Loucy (cell line): ENCODE measurements around the gene LYL1.

ENCODE experiments used
- H2AFZ ChIP-seq: fragments of 200-600 bp; sonication (generic); 2 replicates; pipeline ENCODE4 v1.6.0; 2016; ENCODE audit warnings: antibody characterized with exemption, mild to moderate bottlenecking, low read length, moderate library complexity
- H3F3A ChIP-seq: fragments of 200-600 bp; 2 replicates; pipeline ENCODE4 v1.6.0; 2016; ENCODE audit warnings: antibody characterized with exemption, low read depth, mild to moderate bottlenecking
- H3K27me3 ChIP-seq: fragments of 200-600 bp; sonication (generic); 2 replicates; pipeline ENCODE4 v1.6.1; 2014; ENCODE audit warnings: low read length, mild to moderate bottlenecking; ENCODE audit not compliant: insufficient read depth, poor library complexity, severe bottlenecking
- H3K36me3 ChIP-seq: fragments of 200-600 bp; sonication (generic); 2 replicates; pipeline ENCODE4 v1.6.1; 2016; ENCODE audit warnings: low read length; ENCODE audit not compliant: insufficient read depth
- H3K4me1 ChIP-seq: fragments of 200-600 bp; sonication (generic); 2 replicates; pipeline ENCODE4 v1.5.1; 2014; ENCODE audit warnings: low read length, mild to moderate bottlenecking; ENCODE audit not compliant: insufficient read depth, poor library complexity, severe bottlenecking
- H3K4me2 ChIP-seq: fragments of 200-600 bp; sonication (generic); 2 replicates; pipeline ENCODE4 v1.6.0; 2014; ENCODE audit warnings: antibody characterized with exemption, low read length, low read depth, mild to moderate bottlenecking; ENCODE audit not compliant: poor library complexity, severe bottlenecking
- H3K4me3 ChIP-seq: fragments of 200-600 bp; sonication (generic); 2 replicates; pipeline ENCODE4 v1.5.1; 2014; ENCODE audit warnings: low read length, mild to moderate bottlenecking, mixed read lengths; ENCODE audit not compliant: poor library complexity, severe bottlenecking
- H3K79me2 ChIP-seq: fragments of 200-600 bp; sonication (generic); 2 replicates; pipeline ENCODE4 v1.6.1; 2014; ENCODE audit warnings: low read length; ENCODE audit not compliant: insufficient read depth
- H3K9ac ChIP-seq: fragments of 200-600 bp; sonication (generic); 2 replicates; pipeline ENCODE4 v1.6.0; 2014; ENCODE audit warnings: mild to moderate bottlenecking, low read depth, low read length, moderate library complexity; ENCODE audit not compliant: poor library complexity, severe bottlenecking
- H3K9me2 ChIP-seq: fragments of 200-600 bp; sonication (generic); replicated peaks from 2 replicates; pipeline ENCODE4 v1.6.1; 2016; ENCODE audit warnings: low read depth, low read length, mixed read lengths
- H3K9me3 ChIP-seq: fragments of 200-600 bp; sonication (generic); 2 replicates; pipeline ENCODE4 v1.6.1; 2014; ENCODE audit warnings: mild to moderate bottlenecking, antibody characterized with exemption, low read length, low read depth; ENCODE audit not compliant: insufficient read depth
- H4K20me1 ChIP-seq: fragments of 200-600 bp; sonication (generic); 2 replicates; pipeline ENCODE4 v1.6.0; 2014; ENCODE audit warnings: antibody characterized with exemption, low read length, mild to moderate bottlenecking; ENCODE audit not compliant: insufficient read depth, poor library complexity, severe bottlenecking
- EZH2phosphoT487 ChIP-seq: fragments of 200-600 bp; IDR thresholded peaks from 2 replicates; pipeline ENCODE4 v1.6.1; 2018; ENCODE audit warnings: antibody characterized with exemption, mild to moderate bottlenecking, moderate library complexity, borderline replicate concordance
- TF ChIP-seq, protein P1 (sequence below): fragments of 200-600 bp; sonication (generic); conservative IDR thresholded peaks from 2 replicates; pipeline ENCODE4 v1.5.1; 2014; ENCODE audit warnings: mild to moderate bottlenecking, antibody characterized with exemption, low read length

Gene LYL1

DNA sequence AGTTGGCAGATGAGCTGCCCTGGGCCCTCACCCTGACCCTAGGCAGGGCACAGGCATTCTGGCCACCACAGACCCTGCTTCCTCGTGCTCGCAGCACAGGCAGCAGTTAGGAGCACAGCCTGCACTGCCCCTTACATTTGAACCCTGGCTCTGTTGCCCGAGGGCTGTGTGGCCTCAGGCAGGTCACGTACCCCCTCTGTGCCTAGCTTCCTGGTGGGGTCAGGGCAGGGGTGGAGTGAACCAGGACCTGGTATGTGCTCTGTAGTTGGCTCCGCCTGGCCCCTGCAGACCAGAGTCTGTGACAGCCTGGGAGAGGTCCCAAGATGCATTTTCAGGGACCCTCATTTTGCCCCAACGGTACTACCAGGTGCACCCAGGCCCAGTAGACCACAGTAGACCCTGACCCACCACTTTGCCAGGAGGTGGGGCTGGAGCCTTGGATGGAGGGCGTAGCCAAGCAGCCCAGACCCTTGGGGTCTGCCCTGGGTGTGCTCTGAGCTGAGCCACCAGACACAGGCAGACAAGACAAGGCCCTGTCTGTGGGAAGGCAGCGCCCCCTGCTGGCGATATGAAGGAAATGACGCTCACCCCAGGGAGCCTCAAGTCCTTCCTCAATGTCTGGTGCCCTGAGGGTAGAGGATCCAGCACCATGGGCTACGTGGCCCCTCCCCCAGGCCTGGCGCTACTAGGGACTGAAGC, 9.1 kb downstream of the LYL1 start:
- H4K20me1 ChIP-seq, result peaks cover 33% of the 10 kb centered on the region
- peak overlapping the region; percentile 100 for H3K9ac ChIP-seq
- peaks cover 7% of the 10 kb centered on the region for H3K27me3 ChIP-seq
- peaks cover 18% of the 10 kb centered on the region for H3K4me1 ChIP-seq
- H3K79me2 ChIP-seq, result peaks cover 35% of the 10 kb centered on the region
- H3K4me3 ChIP-seq, result peak overlapping the region; percentile 94
- H3F3A ChIP-seq, result peaks cover 18% of the 10 kb centered on the region
- peaks cover under 1% of the 10 kb centered on the region; the same call in 1 of the 2 replicates for H3K36me3 ChIP-seq
- no peaks in the 10 kb centered on the region for H3K9me3 ChIP-seq
- no peaks in the 10 kb centered on the region for H3K9me2 ChIP-seq
- H2AFZ ChIP-seq, result no peak overlapping the region
- TF ChIP-seq, protein P1, sequence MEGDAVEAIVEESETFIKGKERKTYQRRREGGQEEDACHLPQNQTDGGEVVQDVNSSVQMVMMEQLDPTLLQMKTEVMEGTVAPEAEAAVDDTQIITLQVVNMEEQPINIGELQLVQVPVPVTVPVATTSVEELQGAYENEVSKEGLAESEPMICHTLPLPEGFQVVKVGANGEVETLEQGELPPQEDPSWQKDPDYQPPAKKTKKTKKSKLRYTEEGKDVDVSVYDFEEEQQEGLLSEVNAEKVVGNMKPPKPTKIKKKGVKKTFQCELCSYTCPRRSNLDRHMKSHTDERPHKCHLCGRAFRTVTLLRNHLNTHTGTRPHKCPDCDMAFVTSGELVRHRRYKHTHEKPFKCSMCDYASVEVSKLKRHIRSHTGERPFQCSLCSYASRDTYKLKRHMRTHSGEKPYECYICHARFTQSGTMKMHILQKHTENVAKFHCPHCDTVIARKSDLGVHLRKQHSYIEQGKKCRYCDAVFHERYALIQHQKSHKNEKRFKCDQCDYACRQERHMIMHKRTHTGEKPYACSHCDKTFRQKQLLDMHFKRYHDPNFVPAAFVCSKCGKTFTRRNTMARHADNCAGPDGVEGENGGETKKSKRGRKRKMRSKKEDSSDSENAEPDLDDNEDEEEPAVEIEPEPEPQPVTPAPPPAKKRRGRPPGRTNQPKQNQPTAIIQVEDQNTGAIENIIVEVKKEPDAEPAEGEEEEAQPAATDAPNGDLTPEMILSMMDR, result peak; percentile 93
- TF ChIP-seq EZH2phosphoT487, result no peak
- peak overlapping the region; percentile 77 for H3K4me2 ChIP-seq

DNA sequence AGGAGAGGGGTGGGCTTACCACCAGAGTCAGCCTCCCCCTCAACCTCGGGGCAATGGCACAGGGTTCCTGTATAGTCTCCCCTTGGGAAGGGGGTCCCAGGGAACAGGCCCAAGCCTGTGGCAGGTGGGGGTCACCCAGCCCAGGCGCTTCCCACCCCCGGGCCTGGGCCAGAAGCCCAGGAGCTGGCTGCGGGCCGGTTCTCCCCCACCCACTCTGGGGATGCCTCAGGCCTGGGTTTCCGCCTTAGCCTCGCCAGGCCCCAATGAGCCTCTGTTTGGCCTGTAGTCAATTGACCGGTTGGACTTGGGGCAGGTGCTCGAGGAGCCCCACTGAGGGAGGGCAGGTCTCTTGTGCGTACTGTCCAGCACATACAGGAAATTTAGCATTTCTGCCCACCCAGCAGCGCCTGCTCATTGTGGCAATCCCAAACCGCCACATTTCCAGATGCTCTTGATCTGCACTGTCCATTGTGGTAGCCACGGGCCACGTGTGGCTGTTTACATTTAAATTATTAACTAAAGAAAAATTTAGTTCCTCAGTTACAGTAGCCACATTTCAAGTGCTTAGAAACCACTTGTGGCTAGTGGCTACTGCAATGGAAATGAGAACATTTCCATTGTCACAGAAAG, 9.9 kb downstream of the LYL1 start:
- Histone ChIP-seq H3K36me3 (no peaks in the 10 kb centered on the region), H3K9ac (peak overlapping the region; percentile 9), H3K9me2 (no peaks in the 10 kb centered on the region), H3F3A (peaks cover 13% of the 10 kb centered on the region; the same call in 1 of the 2 replicates), H3K27me3 (peaks cover 7% of the 10 kb centered on the region), H3K9me3 (no peaks in the 10 kb centered on the region), H3K79me2 (peaks cover 29% of the 10 kb centered on the region), H2AFZ (no peak overlapping the region), H3K4me1 (peaks cover 18% of the 10 kb centered on the region), H3K4me3 (no peak overlapping the region), H3K4me2 (no peak overlapping the region), H4K20me1 (peaks cover 27% of the 10 kb centered on the region)
- TF ChIP-seq EZH2phosphoT487, result no peak
- TF ChIP-seq, protein P1, result no peak

DNA sequence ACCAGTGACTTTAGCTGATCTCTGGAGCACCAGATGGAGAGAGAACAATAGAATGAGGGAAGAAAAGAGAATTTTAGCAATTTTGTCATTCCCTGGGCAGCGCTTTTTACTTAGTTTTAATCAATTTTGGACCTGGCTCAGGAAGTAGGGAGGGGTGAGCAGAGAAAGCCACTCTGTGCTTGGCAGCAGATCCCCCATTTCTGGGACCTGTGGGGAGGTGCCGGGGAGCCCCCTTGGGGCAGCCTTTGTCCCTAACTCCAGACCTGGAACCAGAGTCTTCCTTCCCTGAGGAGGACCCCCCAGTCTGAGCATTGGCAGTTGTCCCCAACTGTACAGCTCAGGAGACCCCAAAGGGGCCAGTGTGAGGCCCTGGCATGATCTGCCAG, 10.5 kb downstream of the LYL1 start:
- H3K9me2 ChIP-seq, result no peaks in the 10 kb centered on the region
- H3K79me2 ChIP-seq, result peaks cover 23% of the 10 kb centered on the region
- no peak overlapping the region for H2AFZ ChIP-seq
- H3K4me1 ChIP-seq, result peaks cover 17% of the 10 kb centered on the region
- no peaks in the 10 kb centered on the region for H3K36me3 ChIP-seq
- no peaks in the 10 kb centered on the region for H3K9me3 ChIP-seq
- peaks cover 21% of the 10 kb centered on the region for H4K20me1 ChIP-seq
- H3K4me3 ChIP-seq, result no peak overlapping the region
- H3K9ac ChIP-seq, result no peak overlapping the region
- H3F3A ChIP-seq, result peaks cover 13% of the 10 kb centered on the region; the same call in 1 of the 2 replicates
- no peak overlapping the region for H3K4me2 ChIP-seq
- peaks cover 5% of the 10 kb centered on the region for H3K27me3 ChIP-seq
- TF ChIP-seq, protein P1, result no peak
- no peak for TF ChIP-seq EZH2phosphoT487
